ENCODE data around the gene PIK3CD.

- TF ChIP-seq CTCF (IDR thresholded peaks at IDR 0.05; ENCODE audit: low read depth, low read length, poor library complexity, severe bottlenecking) (no peak), EZH2phosphoT487 (IDR thresholded peaks at IDR 0.05; ENCODE audit: borderline replicate concordance, low read length) (no peak)
These were observed 118.8 kb downstream of the PIK3CD start for GRCh38 chr1:9770298-9770697.
